G401 (cell line): ENCODE data around the gene CDH10. TPM values are rescaled to one million over a fixed set of nuclear protein-coding genes. Genes with fewer than 3 reads are reported as not detected.

ENCODE experiments used
- DNase-seq: peaks from one replicate; pipeline ENCODE4 v3.0.0-alpha.2; 2015; ENCODE audit warnings: low spot score
- in situ Hi-C: cut with HindIII; loops from 2 replicates; pipeline ENCODE4 v1.10.0; 2016; ENCODE audit warnings: low sequenced_read_pairs, mixed read lengths
- total RNA-seq: library from RNA; depleted of rRNA; stranded (reverse); fragments of >200 nt; shearing (Covaris generic); gene quantifications from 2 replicates; pipeline ENCODE4 v1.2.3, GENCODE V29; 2014; rRNA removed

Gene CDH10
- total RNA-seq, result not detected in 2 replicates

GRCh38 chr5:24644761-24645160 is at the start of gene CDH10:
Gene CDH10, minus strand, starts transcription at chr5:24644978. Its CDS starts 51,488 bp downstream, at chr5:24593490.
- peak; percentile 98 for DNase-seq
- in situ Hi-C loops, result no loop called here

DNA sequence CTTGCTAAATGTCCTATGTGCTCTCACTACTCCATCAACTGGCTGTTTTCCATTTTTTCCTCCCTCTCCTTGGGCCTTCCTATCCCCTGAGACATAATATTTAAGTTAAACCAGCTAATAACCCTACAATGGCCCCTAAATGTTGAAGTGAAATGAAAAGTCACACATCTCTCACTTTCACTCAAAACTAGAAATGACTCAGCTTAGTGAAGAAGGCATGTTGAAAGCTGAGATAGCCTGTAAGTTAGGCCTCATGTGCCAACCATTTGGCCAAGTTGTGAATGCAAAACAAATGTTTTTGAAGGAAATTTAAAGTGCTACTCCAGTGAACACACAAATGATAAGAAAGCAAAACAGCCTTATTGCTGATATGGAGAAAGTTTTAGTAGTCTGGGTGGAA is 48.8 kb upstream of the CDH10 start:
- DNase-seq, result no peak
- in situ Hi-C loops, result no loop called here

- in situ Hi-C loops, result no loop called here
- peak; percentile 26 for DNase-seq
Measured at GRCh38 chr5:24691074-24691473, 46.3 kb upstream of the CDH10 start.

DNA sequence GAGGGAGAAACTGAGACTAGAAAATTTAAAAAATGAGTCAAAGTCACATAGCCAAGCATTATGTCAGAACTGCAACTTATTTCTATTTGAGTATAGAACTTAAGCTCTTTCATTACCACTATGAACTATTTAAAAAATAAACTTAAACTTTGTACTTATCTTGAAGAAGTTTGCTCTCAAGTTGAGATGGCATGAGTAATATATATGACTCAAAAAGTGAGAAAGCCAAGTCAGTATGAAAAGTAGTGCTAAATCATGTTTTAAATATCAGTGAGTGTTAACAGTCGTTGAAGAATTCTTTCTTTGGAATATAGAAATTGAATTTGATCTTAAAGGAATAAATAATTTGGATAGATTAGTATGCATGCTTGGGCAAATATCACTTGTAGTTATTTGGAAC is 36.3 kb upstream of the CDH10 start:
- DNase-seq, result no peak
- in situ Hi-C loops, result no loop called here

DNA sequence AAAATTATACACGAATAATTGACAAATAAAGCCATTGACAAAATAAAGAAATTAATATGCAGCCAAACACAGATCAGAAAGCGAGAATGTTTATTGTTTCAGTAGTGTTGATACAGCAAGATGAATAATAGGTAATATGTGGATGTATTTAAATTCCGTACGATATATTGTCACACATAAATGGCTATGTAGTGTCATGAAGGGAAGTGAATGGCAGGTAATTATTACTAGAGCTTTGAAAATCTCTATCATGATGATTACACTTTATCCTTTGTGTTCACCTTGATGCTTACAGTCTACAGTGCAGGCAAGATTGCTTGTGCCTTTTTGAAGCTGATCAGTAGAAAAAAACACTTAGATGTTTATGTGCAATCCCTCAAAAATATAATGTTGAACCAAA is 23.3 kb upstream of the CDH10 start:
- in situ Hi-C loops, result no loop called here
- no peak for DNase-seq

GRCh38 chr5:24649531-24649930 is 4.8 kb upstream of the CDH10 start:
- in situ Hi-C loops, result no loop called here
- no peak for DNase-seq

GRCh38 chr5:24646915-24647314 is 2.1 kb upstream of the CDH10 start:
- no peak for DNase-seq
- in situ Hi-C loops, result no loop called here

GRCh38 chr5:24645483-24645882 is 705 bp upstream of the CDH10 start:
- DNase-seq, result no peak
- in situ Hi-C loops, result no loop called here

- DNase-seq, result peak; percentile 50
- in situ Hi-C loops, result no loop called here
Measured at GRCh38 chr5:24643880-24644279, 898 bp downstream of the CDH10 start.

- peak; percentile 79 for DNase-seq
- in situ Hi-C loops, result no loop called here
Measured at GRCh38 chr5:24643156-24643555, 1.6 kb downstream of the CDH10 start.

- peak; percentile 93 for DNase-seq
Measured at GRCh38 chr5:24642022-24642421, 2.8 kb downstream of the CDH10 start.

DNA sequence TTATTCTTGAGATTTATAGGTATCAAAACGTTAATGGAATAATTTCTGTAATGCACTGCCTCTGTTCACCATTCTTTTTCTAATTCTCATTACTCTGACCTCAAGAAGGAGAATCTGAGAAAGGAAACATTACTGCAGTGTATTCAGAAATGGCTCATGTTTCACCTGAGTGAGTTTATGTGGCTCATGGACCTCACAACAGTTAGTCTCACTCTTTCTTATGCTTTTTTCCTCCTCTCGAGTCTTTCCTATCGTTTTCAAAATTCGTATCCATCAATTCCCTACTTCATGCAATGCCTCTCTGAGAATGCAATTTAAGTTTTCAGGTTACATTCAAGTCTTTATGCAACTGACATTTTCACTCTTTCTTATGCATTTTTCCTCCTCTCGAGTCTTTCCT is 9.6 kb downstream of the CDH10 start:
- in situ Hi-C loops, result no loop called here
- DNase-seq, result peak; percentile 72

More at GRCh38 chr5:24642022-24642421, 2.8 kb downstream of the CDH10 start:
- in situ Hi-C loops, result no loop called here

- peak; percentile 79 for DNase-seq
Measured at GRCh38 chr5:24633715-24634325, 11.0 kb downstream of the CDH10 start.

GRCh38 chr5:24632353-24632752 is 12.4 kb downstream of the CDH10 start:
- DNase-seq, result no peak
- in situ Hi-C loops, result no loop called here

More at GRCh38 chr5:24633715-24634325, 11.0 kb downstream of the CDH10 start:
- in situ Hi-C loops, result no loop called here

GRCh38 chr5:24630918-24631317 is 13.9 kb downstream of the CDH10 start:
- in situ Hi-C loops, result no loop called here

DNA sequence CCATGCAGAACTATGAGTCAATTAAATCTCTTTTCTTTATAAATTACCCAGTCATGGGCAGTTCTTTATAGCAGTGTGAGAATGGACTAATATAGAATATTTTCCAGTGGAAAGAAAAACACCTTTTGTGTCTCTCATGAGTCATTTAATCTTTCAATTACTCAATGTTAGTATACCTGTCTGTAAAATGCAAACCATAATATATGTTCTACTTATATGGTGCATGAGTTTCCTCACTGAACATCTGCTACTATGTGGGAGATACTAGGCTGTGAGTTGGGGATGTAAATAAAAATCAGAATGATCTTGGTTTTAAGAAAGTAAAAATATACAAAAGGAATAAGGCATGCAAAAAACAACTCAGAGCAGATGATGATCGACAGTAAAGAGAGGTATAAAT is 15.0 kb downstream of the CDH10 start:
- no peak for DNase-seq
- in situ Hi-C loops, result no loop called here

More at GRCh38 chr5:24630918-24631317, 13.9 kb downstream of the CDH10 start:
- no peak for DNase-seq

DNA sequence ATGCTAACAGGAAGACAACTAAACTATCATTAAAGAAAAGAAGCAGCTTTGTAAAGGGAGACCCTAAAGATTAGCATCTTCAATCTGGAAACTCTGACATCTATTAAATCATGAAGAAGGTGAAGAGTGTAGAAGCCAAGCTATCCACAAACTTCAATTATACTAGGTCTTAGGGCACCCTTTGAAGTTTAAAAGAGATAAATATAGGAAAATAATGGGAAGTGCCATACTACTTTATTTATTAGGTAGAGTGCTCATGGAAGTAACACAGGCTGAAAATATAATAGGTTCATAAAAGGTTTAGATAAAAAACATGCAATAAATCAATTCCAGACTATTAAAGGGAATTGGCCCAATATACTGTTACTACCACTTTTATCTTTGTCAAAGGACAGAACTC is 19.9 kb downstream of the CDH10 start:
- in situ Hi-C loops, result no loop called here
- DNase-seq, result no peak

GRCh38 chr5:24623624-24624023 is 21.2 kb downstream of the CDH10 start:
- in situ Hi-C loops, result no loop called here
- DNase-seq, result no peak

DNA sequence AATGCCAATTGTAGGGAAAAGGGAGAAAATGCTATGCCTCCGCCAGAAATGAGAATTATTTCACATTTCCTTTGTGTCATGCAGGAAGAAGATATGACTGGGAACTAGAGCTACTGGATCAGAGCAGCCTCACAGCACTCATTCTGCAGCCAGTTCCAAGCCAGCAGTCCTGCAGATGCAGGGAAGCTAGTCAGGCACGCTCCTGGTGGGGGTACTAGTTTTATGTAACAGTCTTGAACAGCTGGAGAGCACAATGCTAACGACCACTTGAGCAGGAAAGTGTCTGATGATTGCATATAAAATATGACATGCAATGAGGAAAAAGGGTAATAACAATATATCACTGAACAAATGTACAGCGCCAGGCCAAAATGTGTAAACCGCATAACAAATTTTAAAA is 21.7 kb downstream of the CDH10 start:
- no peak for DNase-seq
- in situ Hi-C loops, result no loop called here

DNA sequence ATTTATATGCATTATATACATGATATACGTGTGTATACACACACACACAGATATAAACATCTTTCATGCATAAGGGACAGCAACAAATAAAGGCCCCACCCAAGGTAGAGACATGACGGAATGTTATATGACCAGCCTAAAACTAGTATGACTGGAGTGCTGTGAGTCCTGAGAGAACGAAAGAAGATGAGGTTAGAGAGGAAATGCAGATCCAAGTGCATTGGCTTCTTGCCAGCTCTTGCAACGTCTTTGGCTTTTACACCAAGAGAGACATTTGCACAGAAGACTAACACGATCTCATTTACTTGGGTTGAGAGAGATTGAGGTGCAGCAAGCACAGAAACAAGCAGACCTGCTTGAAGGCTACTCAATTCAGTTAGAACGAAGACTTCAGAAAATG is 23.0 kb downstream of the CDH10 start:
- in situ Hi-C loops, result no loop called here
- DNase-seq, result peak; percentile 72

DNA sequence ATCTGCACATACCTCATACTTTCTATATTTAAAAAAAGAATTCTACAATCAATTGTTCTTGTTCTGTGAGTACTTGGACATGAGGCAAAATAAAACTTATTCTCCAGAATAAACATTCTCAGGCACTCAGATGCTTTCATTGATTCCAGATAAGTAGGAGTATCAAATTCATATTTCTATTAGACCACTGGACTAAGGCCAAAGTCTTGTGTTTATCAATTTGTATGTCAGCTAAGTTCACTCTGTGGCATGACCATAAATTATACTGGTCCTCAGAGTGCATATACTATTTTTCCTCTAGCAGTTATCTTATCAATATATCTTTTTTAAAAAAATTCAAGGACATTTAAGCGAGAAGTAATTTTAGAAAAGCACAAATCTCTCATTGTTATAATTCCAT is 28.2 kb downstream of the CDH10 start:
- in situ Hi-C loops, result no loop called here

More for the DNA sequence above, 28.2 kb downstream of the CDH10 start:
- DNase-seq, result no peak
